ENCODE measurements around the gene ACSL3.

- TF ChIP-seq, protein P1, sequence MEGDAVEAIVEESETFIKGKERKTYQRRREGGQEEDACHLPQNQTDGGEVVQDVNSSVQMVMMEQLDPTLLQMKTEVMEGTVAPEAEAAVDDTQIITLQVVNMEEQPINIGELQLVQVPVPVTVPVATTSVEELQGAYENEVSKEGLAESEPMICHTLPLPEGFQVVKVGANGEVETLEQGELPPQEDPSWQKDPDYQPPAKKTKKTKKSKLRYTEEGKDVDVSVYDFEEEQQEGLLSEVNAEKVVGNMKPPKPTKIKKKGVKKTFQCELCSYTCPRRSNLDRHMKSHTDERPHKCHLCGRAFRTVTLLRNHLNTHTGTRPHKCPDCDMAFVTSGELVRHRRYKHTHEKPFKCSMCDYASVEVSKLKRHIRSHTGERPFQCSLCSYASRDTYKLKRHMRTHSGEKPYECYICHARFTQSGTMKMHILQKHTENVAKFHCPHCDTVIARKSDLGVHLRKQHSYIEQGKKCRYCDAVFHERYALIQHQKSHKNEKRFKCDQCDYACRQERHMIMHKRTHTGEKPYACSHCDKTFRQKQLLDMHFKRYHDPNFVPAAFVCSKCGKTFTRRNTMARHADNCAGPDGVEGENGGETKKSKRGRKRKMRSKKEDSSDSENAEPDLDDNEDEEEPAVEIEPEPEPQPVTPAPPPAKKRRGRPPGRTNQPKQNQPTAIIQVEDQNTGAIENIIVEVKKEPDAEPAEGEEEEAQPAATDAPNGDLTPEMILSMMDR (IDR thresholded peaks at IDR 0.05): no peak
- TF ChIP-seq EP300 (IDR thresholded peaks at IDR 0.05; ENCODE audit: low read depth) (no peak), POLR2AphosphoS5 (IDR thresholded peaks at IDR 0.05) (no peak)
Measured at GRCh38 chr2:222926915-222927314, 66.1 kb downstream of the ACSL3 start.

Measured in transverse colon (tissue), 4 donors.